Measurements from ENCODE around the gene BCKDK.
A peak's percentile ranks its signal among the peaks of the same experiment; 100 is the strongest.

BCKDK gene

DNA sequence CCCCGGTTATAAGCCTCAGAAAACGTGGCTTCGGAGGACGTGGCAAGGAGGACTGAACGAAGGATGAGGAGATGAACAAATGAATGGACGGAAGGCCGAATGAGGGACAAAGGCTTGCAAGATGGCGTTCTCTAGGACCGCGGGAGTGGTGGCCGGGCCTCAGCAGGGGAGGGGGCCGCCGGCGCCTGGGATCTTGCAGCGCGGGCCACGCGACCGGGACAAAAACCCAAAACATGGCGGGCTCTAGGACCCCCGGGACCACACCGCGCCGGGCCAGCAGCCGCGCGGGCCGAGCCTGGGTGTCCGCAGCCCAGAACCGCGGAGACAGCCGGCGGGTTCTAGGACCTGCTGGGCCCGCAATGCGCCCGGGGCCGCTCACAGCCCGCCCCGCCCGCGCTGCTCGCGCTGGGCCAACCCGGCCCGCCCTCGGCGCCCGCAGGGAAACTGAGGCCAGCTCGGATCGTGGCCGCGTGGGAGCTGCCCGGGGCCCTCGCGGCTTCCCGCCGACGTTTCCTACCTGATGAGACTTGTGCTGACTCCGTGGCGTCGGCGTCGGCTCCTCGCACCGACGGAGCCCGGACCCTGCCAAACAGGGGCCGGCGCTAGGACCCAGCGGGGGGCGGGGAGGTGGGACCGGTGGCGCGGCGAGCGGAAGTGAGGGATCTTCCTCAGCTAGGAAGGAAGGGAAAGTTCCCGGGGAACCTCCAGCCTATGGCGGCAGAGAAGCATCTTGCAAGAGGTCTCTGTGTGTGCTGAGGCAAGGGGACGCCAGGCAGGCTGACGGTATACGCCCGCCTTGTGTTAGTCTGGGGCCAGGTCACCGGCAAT is 34.8 kb upstream of the BCKDK start:
- Histone ChIP-seq H3K27ac (ENCODE audit: low read depth, low read length) (peak overlapping the region; percentile 90), H3K9ac (ENCODE audit: low read length in 5 of 5) (peak overlapping the region; percentile 29 to 96 (median 89)), H3K9me3 (ENCODE audit: control insufficient read depth in 5 of 5, low read length in 5 of 5) (no peaks in the 10 kb centered on the region), H3K4me1 (ENCODE audit: control insufficient read depth in 5 of 5, insufficient read depth in 5 of 5, low read length in 5 of 5) (peaks cover 9 to 33% (median 25%) of the 10 kb centered on the region in 5 donors), H3K27me3 (ENCODE audit: control insufficient read depth in 5 of 5, insufficient read depth in 4 of 5, low read length in 5 of 5) (no peaks in the 10 kb centered on the region), H3K36me3 (ENCODE audit: control insufficient read depth in 5 of 5, insufficient read depth in 5 of 5, low read length in 5 of 5) (peaks cover 0 to 24% (median 23%) of the 10 kb centered on the region in 5 donors), H3K4me3 (ENCODE audit: low read depth in 1 of 5, low read length in 5 of 5) (peak overlapping the region; percentile 88 to 100 (median 99))

DNA sequence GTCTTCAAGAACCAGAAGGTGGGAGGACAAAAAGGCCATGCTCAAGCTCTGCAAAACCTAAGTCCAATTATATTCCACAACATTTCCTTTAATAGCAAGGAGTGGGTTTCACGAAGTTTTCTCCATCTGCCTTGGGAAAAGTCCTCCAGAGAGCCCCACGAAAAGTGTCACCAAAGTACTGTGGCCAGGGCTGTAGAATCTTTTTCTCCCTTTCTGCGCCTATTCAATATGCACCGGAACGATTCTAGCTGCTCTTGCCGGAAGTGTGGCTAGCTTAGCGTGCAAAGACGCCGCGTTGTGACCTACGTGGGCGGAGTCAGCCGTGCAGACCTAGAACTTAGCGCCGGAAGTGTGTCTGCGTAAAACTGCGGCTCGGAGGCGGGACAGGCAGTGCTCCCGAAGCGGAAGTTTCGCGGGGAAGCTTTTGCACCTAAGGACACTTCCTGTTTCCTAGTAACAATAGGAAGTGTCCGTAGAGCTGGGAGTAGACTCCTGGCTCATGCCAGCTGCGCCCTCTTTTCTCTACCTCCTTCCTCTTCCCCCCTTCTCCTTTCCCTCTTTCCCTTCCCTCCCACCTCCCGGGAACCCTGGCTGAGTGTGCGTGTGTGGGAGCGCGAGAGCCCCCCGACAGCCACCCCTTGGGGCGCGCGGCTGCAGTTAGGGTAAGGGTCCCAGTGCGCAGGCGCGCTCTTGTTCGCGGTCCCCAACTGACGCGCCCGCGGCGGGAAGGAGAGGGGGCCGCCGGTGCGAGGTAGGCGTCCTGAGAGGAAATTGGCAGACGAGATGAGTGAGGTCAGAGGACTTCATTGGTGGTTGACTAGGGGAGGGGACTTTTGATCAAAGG is 34.0 kb upstream of the BCKDK start, which contains the start of the genes ZNF646 and ZNF668:
ZNF646 (plus strand) TSS at position 453 of the 844 bp plus-strand sequence. CDS start 1,903 bp downstream, outside the sequence.
ZNF668 (minus strand) TSS at position 271 of the 844 bp plus-strand sequence. CDS start 9,781 bp downstream, outside the sequence.
- Histone ChIP-seq H3K27me3 (ENCODE audit: control insufficient read depth in 5 of 5, insufficient read depth in 4 of 5, low read length in 5 of 5) (no peaks in the 10 kb centered on the region), H3K27ac (ENCODE audit: low read depth, low read length) (peak within 1 kb of the TSS; percentile 90), H3K4me3 (ENCODE audit: low read depth in 1 of 5, low read length in 5 of 5) (peak within 1 kb of the TSS; percentile 88 to 100 (median 99)), H3K4me1 (ENCODE audit: control insufficient read depth in 5 of 5, insufficient read depth in 5 of 5, low read length in 5 of 5) (peaks cover 9 to 33% (median 25%) of the 10 kb centered on the region in 5 donors), H3K9ac (ENCODE audit: low read length in 5 of 5) (peak within 1 kb of the TSS in 4 of 5 donors; percentile 89 to 96 (median 90)), H3K36me3 (ENCODE audit: control insufficient read depth in 5 of 5, insufficient read depth in 5 of 5, low read length in 5 of 5) (peaks cover 0 to 32% (median 32%) of the 10 kb centered on the region in 5 donors), H3K9me3 (ENCODE audit: control insufficient read depth in 5 of 5, low read length in 5 of 5) (no peaks in the 10 kb centered on the region)

GRCh38 chr16:31074814-31075183 is 33.4 kb upstream of the BCKDK start:
- peak overlapping the region in 4 of 5 donors; percentile 86 to 96 (median 90) for H3K9ac ChIP-seq (ENCODE audit: low read length in 5 of 5)
- peak overlapping the region; percentile 88 to 100 (median 99) for H3K4me3 ChIP-seq (ENCODE audit: low read depth in 1 of 5, low read length in 5 of 5)
- no peaks in the 10 kb centered on the region for H3K27me3 ChIP-seq (ENCODE audit: control insufficient read depth in 5 of 5, insufficient read depth in 4 of 5, low read length in 5 of 5)
- H3K4me1 ChIP-seq (ENCODE audit: control insufficient read depth in 5 of 5, insufficient read depth in 5 of 5, low read length in 5 of 5), result peaks cover 9 to 33% (median 25%) of the 10 kb centered on the region in 5 donors
- peaks cover 0 to 38% (median 38%) of the 10 kb centered on the region in 5 donors for H3K36me3 ChIP-seq (ENCODE audit: control insufficient read depth in 5 of 5, insufficient read depth in 5 of 5, low read length in 5 of 5)
- H3K9me3 ChIP-seq (ENCODE audit: control insufficient read depth in 5 of 5, low read length in 5 of 5), result no peaks in the 10 kb centered on the region
- peak overlapping the region; percentile 90 for H3K27ac ChIP-seq (ENCODE audit: low read depth, low read length)

DNA sequence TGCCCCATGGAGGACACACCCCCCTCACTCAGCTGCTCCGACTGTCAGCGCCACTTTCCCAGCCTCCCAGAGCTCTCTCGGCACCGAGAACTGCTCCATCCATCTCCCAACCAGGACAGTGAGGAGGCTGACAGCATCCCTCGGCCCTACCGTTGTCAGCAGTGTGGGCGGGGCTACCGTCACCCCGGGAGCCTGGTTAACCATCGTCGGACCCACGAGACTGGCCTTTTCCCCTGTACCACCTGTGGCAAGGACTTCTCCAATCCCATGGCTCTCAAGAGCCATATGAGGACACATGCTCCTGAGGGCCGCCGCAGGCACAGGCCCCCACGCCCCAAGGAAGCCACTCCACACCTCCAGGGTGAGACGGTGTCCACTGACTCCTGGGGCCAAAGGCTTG is 31.9 kb upstream of the BCKDK start:
- no peak overlapping the region for H3K4me3 ChIP-seq (ENCODE audit: low read depth in 1 of 5, low read length in 5 of 5)
- no peaks in the 10 kb centered on the region for H3K27me3 ChIP-seq (ENCODE audit: control insufficient read depth in 5 of 5, insufficient read depth in 4 of 5, low read length in 5 of 5)
- no peak overlapping the region for H3K27ac ChIP-seq (ENCODE audit: low read depth, low read length)
- H3K4me1 ChIP-seq (ENCODE audit: control insufficient read depth in 5 of 5, insufficient read depth in 5 of 5, low read length in 5 of 5), result peaks cover 9 to 34% (median 25%) of the 10 kb centered on the region in 5 donors
- no peaks in the 10 kb centered on the region for H3K9me3 ChIP-seq (ENCODE audit: control insufficient read depth in 5 of 5, low read length in 5 of 5)
- peaks cover 0 to 54% (median 53%) of the 10 kb centered on the region in 5 donors for H3K36me3 ChIP-seq (ENCODE audit: control insufficient read depth in 5 of 5, insufficient read depth in 5 of 5, low read length in 5 of 5)
- H3K9ac ChIP-seq (ENCODE audit: low read length in 5 of 5), result no peak overlapping the region

GRCh38 chr16:31077024-31077423 is 31.2 kb upstream of the BCKDK start:
- Histone ChIP-seq H3K4me1 (ENCODE audit: control insufficient read depth in 5 of 5, insufficient read depth in 5 of 5, low read length in 5 of 5) (peaks cover 8 to 35% (median 25%) of the 10 kb centered on the region in 5 donors), H3K27me3 (ENCODE audit: control insufficient read depth in 5 of 5, insufficient read depth in 4 of 5, low read length in 5 of 5) (no peaks in the 10 kb centered on the region), H3K9me3 (ENCODE audit: control insufficient read depth in 5 of 5, low read length in 5 of 5) (no peaks in the 10 kb centered on the region), H3K4me3 (ENCODE audit: low read depth in 1 of 5, low read length in 5 of 5) (no peak overlapping the region), H3K9ac (ENCODE audit: low read length in 5 of 5) (no peak overlapping the region), H3K36me3 (ENCODE audit: control insufficient read depth in 5 of 5, insufficient read depth in 5 of 5, low read length in 5 of 5) (peaks cover 0 to 58% (median 56%) of the 10 kb centered on the region in 5 donors), H3K27ac (ENCODE audit: low read depth, low read length) (no peak overlapping the region)

DNA sequence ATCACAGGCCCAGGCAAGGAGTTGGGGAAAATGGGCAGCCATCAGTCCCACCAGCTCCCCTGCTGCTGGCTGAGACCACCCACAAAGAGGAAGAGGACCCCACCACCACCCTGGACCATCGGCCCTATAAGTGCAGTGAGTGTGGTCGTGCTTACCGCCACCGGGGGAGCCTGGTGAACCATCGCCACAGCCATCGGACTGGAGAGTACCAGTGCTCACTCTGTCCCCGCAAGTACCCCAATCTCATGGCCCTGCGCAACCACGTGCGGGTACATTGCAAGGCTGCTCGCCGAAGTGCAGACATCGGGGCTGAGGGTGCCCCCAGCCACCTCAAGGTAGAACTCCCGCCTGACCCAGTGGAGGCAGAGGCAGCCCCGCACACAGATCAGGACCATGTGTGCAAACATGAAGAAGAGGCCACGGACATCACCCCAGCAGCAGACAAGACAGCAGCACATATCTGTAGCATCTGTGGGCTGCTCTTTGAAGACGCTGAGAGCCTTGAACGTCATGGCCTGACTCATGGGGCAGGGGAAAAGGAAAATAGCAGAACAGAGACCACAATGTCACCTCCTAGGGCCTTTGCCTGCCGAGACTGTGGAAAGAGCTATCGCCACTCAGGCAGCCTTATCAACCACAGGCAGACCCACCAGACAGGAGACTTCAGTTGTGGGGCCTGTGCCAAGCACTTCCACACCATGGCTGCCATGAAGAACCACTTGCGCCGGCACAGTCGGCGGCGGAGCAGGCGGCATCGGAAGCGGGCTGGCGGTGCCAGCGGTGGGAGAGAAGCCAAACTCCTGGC is 30.4 kb upstream of the BCKDK start:
- Histone ChIP-seq H3K4me3 (ENCODE audit: low read depth in 1 of 5, low read length in 5 of 5) (no peak overlapping the region), H3K36me3 (ENCODE audit: control insufficient read depth in 5 of 5, insufficient read depth in 5 of 5, low read length in 5 of 5) (peaks cover 0 to 63% (median 62%) of the 10 kb centered on the region in 5 donors), H3K9me3 (ENCODE audit: control insufficient read depth in 5 of 5, low read length in 5 of 5) (no peaks in the 10 kb centered on the region), H3K4me1 (ENCODE audit: control insufficient read depth in 5 of 5, insufficient read depth in 5 of 5, low read length in 5 of 5) (peaks cover 2 to 32% (median 24%) of the 10 kb centered on the region in 5 donors), H3K9ac (ENCODE audit: low read length in 5 of 5) (no peak overlapping the region), H3K27me3 (ENCODE audit: control insufficient read depth in 5 of 5, insufficient read depth in 4 of 5, low read length in 5 of 5) (no peaks in the 10 kb centered on the region), H3K27ac (ENCODE audit: low read depth, low read length) (no peak overlapping the region)

DNA sequence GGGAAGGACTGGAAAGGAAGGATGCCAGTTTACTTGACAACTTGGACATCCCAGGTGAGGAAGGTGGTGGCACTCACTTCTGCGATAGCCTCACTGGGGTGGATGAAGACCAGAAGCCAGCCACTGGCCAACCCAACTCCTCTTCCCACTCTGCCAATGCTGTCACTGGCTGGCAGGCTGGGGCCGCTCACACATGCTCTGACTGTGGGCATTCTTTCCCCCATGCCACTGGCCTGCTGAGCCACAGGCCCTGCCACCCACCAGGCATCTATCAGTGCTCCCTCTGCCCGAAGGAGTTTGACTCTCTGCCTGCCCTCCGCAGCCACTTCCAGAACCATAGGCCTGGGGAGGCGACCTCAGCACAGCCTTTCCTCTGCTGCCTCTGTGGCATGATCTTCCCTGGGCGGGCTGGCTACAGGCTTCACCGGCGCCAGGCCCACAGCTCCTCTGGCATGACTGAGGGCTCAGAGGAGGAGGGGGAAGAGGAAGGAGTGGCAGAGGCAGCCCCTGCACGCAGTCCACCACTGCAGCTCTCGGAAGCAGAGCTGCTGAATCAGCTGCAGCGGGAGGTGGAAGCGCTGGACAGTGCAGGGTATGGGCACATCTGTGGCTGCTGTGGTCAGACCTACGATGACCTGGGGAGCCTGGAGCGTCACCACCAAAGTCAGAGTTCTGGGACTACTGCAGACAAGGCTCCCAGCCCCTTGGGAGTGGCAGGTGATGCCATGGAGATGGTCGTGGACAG is 29.4 kb upstream of the BCKDK start:
- Histone ChIP-seq H3K4me3 (ENCODE audit: low read depth in 1 of 5, low read length in 5 of 5) (no peak overlapping the region), H3K9ac (ENCODE audit: low read length in 5 of 5) (no peak overlapping the region), H3K9me3 (ENCODE audit: control insufficient read depth in 5 of 5, low read length in 5 of 5) (no peaks in the 10 kb centered on the region), H3K27me3 (ENCODE audit: control insufficient read depth in 5 of 5, insufficient read depth in 4 of 5, low read length in 5 of 5) (no peaks in the 10 kb centered on the region), H3K4me1 (ENCODE audit: control insufficient read depth in 5 of 5, insufficient read depth in 5 of 5, low read length in 5 of 5) (peaks cover 2 to 28% (median 21%) of the 10 kb centered on the region in 5 donors), H3K36me3 (ENCODE audit: control insufficient read depth in 5 of 5, insufficient read depth in 5 of 5, low read length in 5 of 5) (peaks cover 0 to 71% (median 69%) of the 10 kb centered on the region in 5 donors), H3K27ac (ENCODE audit: low read depth, low read length) (no peak overlapping the region)

DNA sequence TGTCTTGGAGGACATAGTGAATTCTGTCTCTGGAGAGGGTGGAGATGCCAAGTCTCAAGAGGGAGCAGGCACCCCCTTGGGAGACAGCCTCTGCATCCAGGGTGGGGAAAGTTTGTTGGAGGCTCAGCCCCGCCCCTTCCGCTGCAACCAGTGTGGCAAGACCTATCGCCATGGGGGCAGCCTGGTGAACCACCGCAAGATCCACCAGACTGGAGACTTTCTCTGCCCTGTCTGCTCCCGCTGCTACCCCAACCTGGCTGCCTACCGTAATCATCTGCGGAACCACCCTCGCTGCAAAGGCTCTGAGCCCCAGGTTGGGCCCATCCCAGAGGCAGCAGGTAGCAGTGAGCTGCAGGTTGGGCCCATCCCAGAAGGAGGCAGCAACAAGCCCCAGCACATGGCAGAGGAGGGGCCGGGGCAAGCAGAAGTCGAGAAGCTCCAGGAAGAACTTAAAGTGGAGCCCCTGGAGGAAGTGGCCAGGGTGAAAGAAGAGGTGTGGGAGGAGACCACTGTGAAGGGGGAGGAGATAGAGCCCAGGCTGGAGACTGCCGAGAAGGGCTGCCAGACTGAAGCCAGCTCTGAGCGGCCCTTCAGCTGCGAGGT is 28.7 kb upstream of the BCKDK start:
- Histone ChIP-seq H3K9me3 (ENCODE audit: control insufficient read depth in 5 of 5, low read length in 5 of 5) (no peaks in the 10 kb centered on the region), H3K27me3 (ENCODE audit: control insufficient read depth in 5 of 5, insufficient read depth in 4 of 5, low read length in 5 of 5) (no peaks in the 10 kb centered on the region), H3K36me3 (ENCODE audit: control insufficient read depth in 5 of 5, insufficient read depth in 5 of 5, low read length in 5 of 5) (peaks cover 0 to 78% (median 73%) of the 10 kb centered on the region in 5 donors), H3K4me1 (ENCODE audit: control insufficient read depth in 5 of 5, insufficient read depth in 5 of 5, low read length in 5 of 5) (peaks cover 2 to 24% (median 21%) of the 10 kb centered on the region in 5 donors), H3K4me3 (ENCODE audit: low read depth in 1 of 5, low read length in 5 of 5) (no peak overlapping the region), H3K27ac (ENCODE audit: low read depth, low read length) (no peak overlapping the region), H3K9ac (ENCODE audit: low read length in 5 of 5) (no peak overlapping the region)
